ENCODE data around the gene LCAT. TPM values are rescaled to one million over a fixed set of nuclear protein-coding genes. Genes with fewer than 3 reads are reported as not detected.

LCAT gene
- total RNA-seq, 2 experiments from 2014 or later = 10.1 to 10.7 TPM

- CTCF ChIA-PET = interaction anchor here (0.7 to 1.5 kb wide), 2 partner anchors 26 to 70 kb away, joined by 3 to 4 read pairs; partner anchors contain the start of gene NRN1L
- intact Hi-C loops (cut with micrococcal nuclease) = no loop called here
- no peak for DNase-seq
- peaks cover 2% of the 10 kb centered on the region for H3K4me1 Mint-ChIP-seq (ENCODE audit: low read depth)
- H3K4me3 Mint-ChIP-seq = no peak overlapping the region
- no peak overlapping the region for H3K27ac Mint-ChIP-seq
- no peaks in the 10 kb centered on the region for H3K27me3 Mint-ChIP-seq
- H3K36me3 Mint-ChIP-seq = no peaks in the 10 kb centered on the region
- POLR2A ChIA-PET = no interaction called here
- H3K9me3 Mint-ChIP-seq = no peaks in the 10 kb centered on the region
These were observed 10.7 kb upstream of the LCAT start for GRCh38 chr16:67954421-67955196.

GRCh38 chr16:67953641-67954375, 9.9 kb upstream of the LCAT start:
- no peaks in the 10 kb centered on the region for H3K27me3 Mint-ChIP-seq
- intact Hi-C loops (cut with micrococcal nuclease) = no loop called here

GRCh38 chr16:67951485-67951884, 7.6 kb upstream of the LCAT start:
- Mint-ChIP-seq H3K36me3 (peaks cover 1% of the 10 kb centered on the region), H3K9me3 (no peaks in the 10 kb centered on the region), H3K4me1 (ENCODE audit: low read depth) (peaks cover 2% of the 10 kb centered on the region), H3K27me3 (no peaks in the 10 kb centered on the region), H3K27ac (no peak overlapping the region), H3K4me3 (no peak overlapping the region)
- POLR2A ChIA-PET = no interaction called here
- CTCF ChIA-PET = interaction anchor here (0.9 to 1.5 kb wide), 3 partner anchors 10 to 89 kb away, joined by 3 to 5 read pairs (median 3); no protein-coding TSS in a partner anchor
- no peak for DNase-seq
- intact Hi-C loops (cut with micrococcal nuclease) = no loop called here

More at GRCh38 chr16:67953641-67954375, 9.9 kb upstream of the LCAT start:
- POLR2A ChIA-PET = no interaction called here
- Mint-ChIP-seq H3K27ac (no peak overlapping the region), H3K4me1 (ENCODE audit: low read depth) (peaks cover 2% of the 10 kb centered on the region), H3K36me3 (no peaks in the 10 kb centered on the region), H3K4me3 (no peak overlapping the region), H3K9me3 (no peaks in the 10 kb centered on the region)
- CTCF ChIA-PET = interaction anchor here (0.7 to 1.5 kb wide), 3 partner anchors 12 to 274 kb away, joined by 3 to 4 read pairs (median 3); partner anchors contain the start of gene NRN1L
- no peak for DNase-seq

GRCh38 chr16:67950335-67950843, 6.5 kb upstream of the LCAT start:
- Mint-ChIP-seq H3K9me3 (no peaks in the 10 kb centered on the region), H3K36me3 (peaks cover 1% of the 10 kb centered on the region), H3K27ac (no peak overlapping the region), H3K27me3 (no peaks in the 10 kb centered on the region), H3K4me3 (no peak overlapping the region), H3K4me1 (ENCODE audit: low read depth) (peaks cover 2% of the 10 kb centered on the region)
- ChIA-PET POLR2A (no interaction called here), CTCF (interaction anchor here (1.0 to 1.5 kb wide), 2 partner anchors 9 to 10 kb away, joined by 4 to 5 read pairs; no protein-coding TSS in a partner anchor)
- intact Hi-C loops (cut with micrococcal nuclease) = no loop called here
- no peak for DNase-seq

- CTCF ChIA-PET = interaction anchor here (0.8 to 1.0 kb wide), 2 partner anchors 9 to 65 kb away, joined by 3 to 4 read pairs; partner anchors contain the start of gene NRN1L
- Mint-ChIP-seq H3K36me3 (peaks cover 1% of the 10 kb centered on the region), H3K27ac (no peak overlapping the region), H3K4me3 (no peak overlapping the region), H3K9me3 (no peaks in the 10 kb centered on the region), H3K4me1 (ENCODE audit: low read depth) (peaks cover 2% of the 10 kb centered on the region), H3K27me3 (no peaks in the 10 kb centered on the region)
- POLR2A ChIA-PET = no interaction called here
- no peak for DNase-seq
- intact Hi-C loops (cut with micrococcal nuclease) = no loop called here
These were observed 5.7 kb upstream of the LCAT start for GRCh38 chr16:67949645-67950044.

GRCh38 chr16:67948015-67948414, 4.1 kb upstream of the LCAT start:
- Mint-ChIP-seq H3K4me1 (ENCODE audit: low read depth) (peaks cover 2% of the 10 kb centered on the region), H3K27me3 (no peaks in the 10 kb centered on the region), H3K9me3 (no peaks in the 10 kb centered on the region), H3K4me3 (no peak overlapping the region), H3K27ac (no peak overlapping the region), H3K36me3 (peaks cover 1% of the 10 kb centered on the region)
- no peak for DNase-seq
- POLR2A ChIA-PET = no interaction called here
- CTCF ChIA-PET = interaction anchor here (0.9 kb wide), 1 partner anchor 131 kb away, joined by 3 read pairs; no protein-coding TSS in a partner anchor
- intact Hi-C loops (cut with micrococcal nuclease) = no loop called here

- DNase-seq = no peak
- no peaks in the 10 kb centered on the region for H3K27me3 Mint-ChIP-seq
- peaks cover 2% of the 10 kb centered on the region for H3K4me1 Mint-ChIP-seq (ENCODE audit: low read depth)
- CTCF ChIA-PET = no interaction called here
- H3K27ac Mint-ChIP-seq = no peak overlapping the region
- H3K36me3 Mint-ChIP-seq = peaks cover 1% of the 10 kb centered on the region
- POLR2A ChIA-PET = interaction anchor here (0.7 kb wide), 1 partner anchor 10 kb away, joined by 3 read pairs; the partner anchor contains the start of gene PSMB10
- no peak overlapping the region for H3K4me3 Mint-ChIP-seq
- H3K9me3 Mint-ChIP-seq = no peaks in the 10 kb centered on the region
- intact Hi-C loops (cut with micrococcal nuclease) = no loop called here
These were observed 3.1 kb upstream of the LCAT start for GRCh38 chr16:67946966-67947558.

- peaks cover 7% of the 10 kb centered on the region for H3K4me1 Mint-ChIP-seq (ENCODE audit: low read depth)
- ChIA-PET POLR2A (interaction anchor here (0.7 kb wide), 1 partner anchor 9 kb away, joined by 3 read pairs; the partner anchor contains the start of gene PSMB10), CTCF (interaction anchor here (1.0 kb wide), 1 partner anchor 63 kb away, joined by 3 read pairs; no protein-coding TSS in a partner anchor)
- no peak for DNase-seq
- H3K27me3 Mint-ChIP-seq = no peaks in the 10 kb centered on the region
- no peak overlapping the region for H3K27ac Mint-ChIP-seq
- no peak overlapping the region for H3K4me3 Mint-ChIP-seq
- no peaks in the 10 kb centered on the region for H3K9me3 Mint-ChIP-seq
- peaks cover 1% of the 10 kb centered on the region for H3K36me3 Mint-ChIP-seq
- intact Hi-C loops (cut with micrococcal nuclease) = no loop called here
These were observed 2.2 kb upstream of the LCAT start for GRCh38 chr16:67946128-67946569.

GRCh38 chr16:67945392-67945933, 1.5 kb upstream of the LCAT start:
- POLR2A ChIA-PET = no interaction called here
- H3K36me3 Mint-ChIP-seq = peaks cover 1% of the 10 kb centered on the region
- H3K27me3 Mint-ChIP-seq = no peaks in the 10 kb centered on the region
- peaks cover 9% of the 10 kb centered on the region for H3K4me1 Mint-ChIP-seq (ENCODE audit: low read depth)
- CTCF ChIA-PET = interaction anchor here (1.0 kb wide), 1 partner anchor 62 kb away, joined by 3 read pairs; no protein-coding TSS in a partner anchor
- DNase-seq = no peak
- no peak overlapping the region for H3K27ac Mint-ChIP-seq
- no peak overlapping the region for H3K4me3 Mint-ChIP-seq
- no peaks in the 10 kb centered on the region for H3K9me3 Mint-ChIP-seq
- intact Hi-C loops (cut with micrococcal nuclease) = no loop called here

GRCh38 chr16:67944690-67945391, 921 bp upstream of the LCAT start:
- H3K27ac Mint-ChIP-seq = no peak overlapping the region
- no peak for DNase-seq
- H3K27me3 Mint-ChIP-seq = no peaks in the 10 kb centered on the region
- ChIA-PET POLR2A (no interaction called here), CTCF (interaction anchor here (1.0 kb wide), 1 partner anchor 62 kb away, joined by 3 read pairs; no protein-coding TSS in a partner anchor)
- no peaks in the 10 kb centered on the region for H3K9me3 Mint-ChIP-seq
- intact Hi-C loops (cut with micrococcal nuclease) = no loop called here
- H3K4me3 Mint-ChIP-seq = no peak overlapping the region
- peaks cover 15% of the 10 kb centered on the region for H3K4me1 Mint-ChIP-seq (ENCODE audit: low read depth)
- H3K36me3 Mint-ChIP-seq = peaks cover 1% of the 10 kb centered on the region

GRCh38 chr16:67943256-67943618, 683 bp downstream of the LCAT start:
- Mint-ChIP-seq H3K27me3 (no peaks in the 10 kb centered on the region), H3K4me3 (no peak overlapping the region), H3K27ac (no peak overlapping the region), H3K36me3 (no peaks in the 10 kb centered on the region), H3K9me3 (no peaks in the 10 kb centered on the region), H3K4me1 (ENCODE audit: low read depth) (peaks cover 23% of the 10 kb centered on the region)
- ChIA-PET POLR2A (no interaction called here), CTCF (interaction anchor here (0.8 to 4.5 kb wide), 5 partner anchors 15 to 127 kb away, joined by 3 to 22 read pairs (median 6); no protein-coding TSS in a partner anchor)
- intact Hi-C loops (cut with micrococcal nuclease) = no loop called here
- DNase-seq = no peak
